ENCODE data around the gene S100PBP. TPM values are rescaled to one million over a fixed set of nuclear protein-coding genes. Genes with fewer than 3 reads are reported as not detected.

The S100PBP gene
- total RNA-seq, 1 experiment from 2014 or later: 50.1 TPM

- H3K23me2 ChIP-seq (ENCODE audit: insufficient read length, low read depth, low read length, poor library complexity, severe bottlenecking): no peaks in the 10 kb centered on the region
- no peak overlapping the region for H3K9ac ChIP-seq (ENCODE audit: extremely low read depth, insufficient read length, low read length)
- H3K4me3 Mint-ChIP-seq: no peak overlapping the region
- no peak overlapping the region for H3K23ac ChIP-seq (ENCODE audit: insufficient read length, low read depth, low read length)
- H3K27ac ChIP-seq (ENCODE audit: insufficient read length, low read depth, low read length): no peak overlapping the region
- no peak overlapping the region for H3K18ac ChIP-seq (ENCODE audit: insufficient read length, low read depth, low read length)
- H3K4me1 Mint-ChIP-seq: no peaks in the 10 kb centered on the region
- no peak for TF ChIP-seq CTCF (conservative IDR thresholded peaks at IDR 0.05)
- no peak overlapping the region for H3K4me2 ChIP-seq (ENCODE audit: insufficient read depth, insufficient read length, low read length)
- H3K14ac ChIP-seq (ENCODE audit: insufficient read depth, low read length): no peak overlapping the region
- no peak overlapping the region for H2AK5ac ChIP-seq (ENCODE audit: insufficient read length, low read length)
- no peak overlapping the region for H2AFZ ChIP-seq (ENCODE audit: low read length)
- H3K79me2 ChIP-seq (ENCODE audit: insufficient read depth, low read length): no peaks in the 10 kb centered on the region
- no peaks in the 10 kb centered on the region for H3K9me3 Mint-ChIP-seq
- H2BK120ac ChIP-seq (ENCODE audit: low read depth, low read length, poor library complexity, severe bottlenecking): no peak overlapping the region
- H3K56ac ChIP-seq (ENCODE audit: insufficient read length, low read depth, low read length): no peak overlapping the region
- H3T11ph ChIP-seq (ENCODE audit: low read length): no peak overlapping the region
- 0 out of 7 replicates have a peak overlapping the region, but pooled peaks of 1 of the 3 experiments have one; percentile 28 for H3K27ac Mint-ChIP-seq
- no peaks in the 10 kb centered on the region for H3K79me1 ChIP-seq (ENCODE audit: insufficient read depth, low read depth, low read length, poor library complexity, severe bottlenecking)
- no peak for DNase-seq
- no peaks in the 10 kb centered on the region for H3K27me3 Mint-ChIP-seq (ENCODE audit: low read depth)
- no peak overlapping the region for H4K5ac ChIP-seq (ENCODE audit: insufficient read length, low read depth, low read length)
- no peak overlapping the region for H2BK15ac ChIP-seq (ENCODE audit: low read depth, low read length)
- H4K8ac ChIP-seq (replicated peaks; ENCODE audit: insufficient read length, low read depth, low read length): no peak overlapping the region
- no peak overlapping the region for H2BK5ac ChIP-seq (ENCODE audit: insufficient read length, low read length)
- H2BK20ac ChIP-seq (ENCODE audit: low read depth, low read length, poor library complexity, severe bottlenecking): no peak overlapping the region
- H4K91ac ChIP-seq (ENCODE audit: insufficient read length, low read depth, low read length): no peak overlapping the region
- no CpG with 5 or more reads among the region's 3 CpGs for WGBS (ENCODE audit: extremely low coverage, insufficient read length, low lambda C conversion rate)
- H3K36me3 Mint-ChIP-seq (ENCODE audit: insufficient read depth in 1 of 3, low read depth in 3 of 3): peaks cover 55 to 90% (median 82%) of the 10 kb centered on the region in 3 experiments; a peak in 6 of 7 replicates
- no peaks in the 10 kb centered on the region for H3K27me3 ChIP-seq (ENCODE audit: insufficient read depth, low read length)
- no peaks in the 10 kb centered on the region for H4K20me1 ChIP-seq (ENCODE audit: control insufficient read depth, insufficient read depth, insufficient read length)
- no peak overlapping the region for H3K4ac ChIP-seq (ENCODE audit: low read depth, low read length)
- H3K4me1 ChIP-seq (ENCODE audit: insufficient read depth, low read length): no peaks in the 10 kb centered on the region
- H2BK12ac ChIP-seq (ENCODE audit: insufficient read length, low read depth, low read length): no peak overlapping the region
- no peaks in the 10 kb centered on the region for H3K9me3 ChIP-seq (ENCODE audit: control insufficient read depth, low read depth, low read length)
Measured at GRCh38 chr1:32784817-32785216, 32.6 kb upstream of the S100PBP start.
